Skin epidermis (tissue), 12 donors: Measurements from ENCODE around the gene DVL1.
A peak's percentile ranks its signal among the peaks of the same experiment; 100 is the strongest.

Experiments
- H3K27ac ChIP-seq, 21 experiments: fragments of 200-600 bp; sonication (generic) in 11 of 21; one replicate each; pipeline ENCODE4 v1.5.0; 2020; ENCODE audit warnings: mild to moderate bottlenecking in 3 of 21, inconsistent platforms in 2 of 21, moderate library complexity in 2 of 21
- H3K4me3 ChIP-seq, 7 experiments: fragments of 200-600 bp; sonication (generic) in 2 of 7; one replicate each; pipeline ENCODE4 v1.5.0; 2020; ENCODE audit warnings: inconsistent platforms in 2 of 7, mild to moderate bottlenecking in 2 of 7, moderate library complexity in 1 of 7

The DVL1 gene

GRCh38 chr1:1358433-1359271 lies 9.4 kb upstream of the DVL1 start, which contains the start of gene MXRA8:
TSS of gene MXRA8 (minus strand) at chr1:1358555. CDS start at chr1:1358504, 51 bp downstream.
- H3K27ac ChIP-seq = peak within 1 kb of the TSS in 20 of 21 experiments; percentile 61 to 97 (median 84)

GRCh38 chr1:1357871-1358432 lies 8.7 kb upstream of the DVL1 start:
- peak overlapping the region; percentile 21 to 44 (median 32) for H3K4me3 ChIP-seq
- H3K27ac ChIP-seq = peak overlapping the region in 20 of 21 experiments; percentile 43 to 97 (median 84)

More at GRCh38 chr1:1358433-1359271, 9.4 kb upstream of the DVL1 start, which contains the start of gene MXRA8:
- peak within 1 kb of the TSS; percentile 21 to 44 (median 32) for H3K4me3 ChIP-seq

- Histone ChIP-seq H3K4me3 (peak overlapping the region; percentile 21 to 44 (median 32)), H3K27ac (peak overlapping the region in 17 of 21 experiments; percentile 34 to 97 (median 84))
These were observed 7.7 kb upstream of the DVL1 start for GRCh38 chr1:1356796-1357401.

GRCh38 chr1:1356166-1356795 lies 7.1 kb upstream of the DVL1 start:
- peak overlapping the region; percentile 21 to 44 (median 32) for H3K4me3 ChIP-seq
- H3K27ac ChIP-seq = peak overlapping the region in 14 of 21 experiments; percentile 34 to 97 (median 84)

- peak overlapping the region in 6 of 7 experiments; percentile 0 to 37 (median 16) for H3K4me3 ChIP-seq
- H3K27ac ChIP-seq = peak overlapping the region in 3 of 21 experiments; percentile 2 to 63 (median 14)
These were observed 6.2 kb upstream of the DVL1 start for GRCh38 chr1:1355416-1355815.

- H3K27ac ChIP-seq = no peak overlapping the region
These were observed 5.3 kb upstream of the DVL1 start for GRCh38 chr1:1354271-1355247.

GRCh38 chr1:1353389-1354151 lies 4.4 kb upstream of the DVL1 start:
- peak overlapping the region in 2 of 21 experiments; percentile 14 to 48 for H3K27ac ChIP-seq
- H3K4me3 ChIP-seq = no peak overlapping the region

More at GRCh38 chr1:1354271-1355247, 5.3 kb upstream of the DVL1 start:
- H3K4me3 ChIP-seq = peak overlapping the region in 2 of 7 experiments; percentile 17 to 37

- Histone ChIP-seq H3K27ac (peak overlapping the region in 1 of 21 experiments; percentile 14), H3K4me3 (no peak overlapping the region)
These were observed 3.7 kb upstream of the DVL1 start for GRCh38 chr1:1352786-1353388.

GRCh38 chr1:1351511-1352427 lies 2.6 kb upstream of the DVL1 start:
- peak overlapping the region in 4 of 21 experiments; percentile 7 to 49 (median 34) for H3K27ac ChIP-seq
- H3K4me3 ChIP-seq = peak overlapping the region in 1 of 7 experiments; percentile 15

GRCh38 chr1:1348420-1349255 lies 580 bp downstream of the DVL1 start:
- Histone ChIP-seq H3K4me3 (peak overlapping the region; percentile 50 to 90 (median 60)), H3K27ac (peak overlapping the region in 18 of 21 experiments; percentile 41 to 88 (median 76))

- Histone ChIP-seq H3K4me3 (peak overlapping the region; percentile 50 to 90 (median 60)), H3K27ac (peak overlapping the region in 18 of 21 experiments; percentile 41 to 88 (median 76))
These were observed 1.4 kb downstream of the DVL1 start for GRCh38 chr1:1347663-1348419.

- Histone ChIP-seq H3K27ac (peak overlapping the region in 12 of 21 experiments; percentile 58 to 88 (median 79)), H3K4me3 (peak overlapping the region in 2 of 7 experiments; percentile 76 to 90)
These were observed 2.1 kb downstream of the DVL1 start for GRCh38 chr1:1347026-1347595.

GRCh38 chr1:1346501-1346890 lies 2.7 kb downstream of the DVL1 start:
- Histone ChIP-seq H3K4me3 (no peak overlapping the region), H3K27ac (peak overlapping the region in 8 of 21 experiments; percentile 1 to 75 (median 40))

GRCh38 chr1:1345860-1346500 lies 3.2 kb downstream of the DVL1 start:
- Histone ChIP-seq H3K27ac (peak overlapping the region in 10 of 21 experiments; percentile 6 to 76 (median 48)), H3K4me3 (no peak overlapping the region)
